ENCODE results near the gene VDAC1.

Gene VDAC1

DNA sequence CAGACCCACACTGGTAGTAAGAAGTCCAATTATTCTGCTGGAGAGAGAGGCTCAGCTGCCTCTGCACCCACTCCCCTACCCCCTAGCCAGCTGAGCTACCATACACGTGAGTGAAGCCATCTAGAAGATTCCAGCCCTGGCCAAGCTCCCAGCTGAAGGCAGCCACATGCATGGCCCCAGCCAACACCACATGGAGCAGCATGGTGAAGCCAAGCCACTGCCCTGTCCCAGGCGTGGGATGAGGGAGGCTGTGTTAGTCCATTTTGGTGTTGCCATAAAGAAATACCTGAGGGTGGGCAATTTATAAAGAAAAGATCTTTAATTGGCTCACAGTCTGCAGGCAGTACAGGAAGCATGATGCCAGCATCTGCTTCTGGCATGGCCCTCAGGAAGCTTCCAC lies 20.0 kb upstream of the VDAC1 start:
- DNase-seq: no peak

DNA sequence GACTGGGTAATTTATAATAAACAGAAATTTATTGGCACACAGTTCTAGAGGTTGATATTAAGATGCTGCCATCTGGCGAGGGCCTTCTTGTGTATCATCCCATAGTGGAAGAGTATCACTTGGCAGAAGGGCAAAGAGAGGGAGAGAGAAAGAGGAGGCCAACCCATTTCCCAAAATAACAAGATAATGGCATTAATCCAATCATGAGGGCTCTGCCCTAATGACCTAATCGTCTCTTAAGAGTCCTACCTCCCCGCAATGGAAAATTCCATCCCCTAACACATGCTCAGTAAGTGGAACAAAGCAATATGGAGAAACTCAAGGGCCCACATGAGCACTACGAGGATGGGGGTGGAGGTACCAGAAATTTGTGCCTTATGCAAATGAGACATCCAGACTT lies 17.6 kb upstream of the VDAC1 start:
- DNase-seq: no peak

DNA sequence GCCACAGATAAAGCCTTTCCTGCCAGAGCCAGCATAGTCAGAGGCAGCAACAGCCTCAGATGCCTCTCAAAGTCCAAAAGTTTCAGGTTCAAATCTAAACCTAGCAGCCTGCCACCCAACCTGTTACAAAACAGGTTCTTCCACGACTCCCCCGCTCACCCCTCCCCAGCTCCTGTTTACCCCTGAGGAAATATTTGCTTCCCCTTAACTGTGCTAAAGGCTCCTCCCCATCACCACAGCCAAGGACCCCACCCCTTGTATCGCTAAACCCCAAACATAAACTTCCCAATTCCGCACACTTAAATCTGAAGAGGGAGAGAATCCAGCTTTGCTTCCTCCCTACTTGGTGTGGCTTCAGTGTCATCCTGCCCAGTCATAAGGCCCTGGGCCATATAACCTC lies 15.4 kb upstream of the VDAC1 start:
- no peak for DNase-seq

DNA sequence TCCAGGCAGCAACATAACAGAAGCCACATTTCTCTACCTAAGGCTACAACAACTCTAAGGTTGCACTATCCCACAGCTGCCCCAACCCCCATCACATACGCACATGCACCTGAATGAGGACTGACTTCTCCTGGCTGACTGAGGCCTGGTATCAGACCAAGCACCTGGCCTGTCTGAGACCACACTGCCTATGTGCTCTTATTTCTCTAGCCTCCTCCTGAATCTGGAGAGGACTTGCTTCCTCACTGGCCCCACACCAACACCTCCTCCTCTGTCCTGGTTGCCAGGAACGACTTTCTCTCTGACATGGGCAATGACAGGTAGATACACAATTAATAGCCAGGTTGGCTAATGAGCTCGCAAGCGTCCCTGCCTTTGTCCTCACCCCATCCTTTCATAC lies 14.9 kb upstream of the VDAC1 start:
- no peak for DNase-seq

DNA sequence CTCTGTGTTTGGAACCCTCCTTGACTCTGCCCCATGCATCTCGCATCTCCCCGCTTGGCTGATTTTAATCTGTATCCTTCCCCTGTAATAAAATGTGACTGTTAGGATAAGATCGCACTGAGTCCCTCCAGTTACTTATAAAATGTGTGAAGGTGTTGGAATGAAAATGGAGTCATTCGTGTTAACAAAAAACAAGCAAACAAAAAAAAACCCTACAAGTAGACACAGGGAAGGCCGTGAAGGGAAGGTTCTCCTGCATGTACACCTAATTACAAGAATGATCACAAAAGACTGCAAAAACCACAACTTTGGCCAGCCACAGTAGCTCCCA lies 14.2 kb upstream of the VDAC1 start:
- DNase-seq: no peak

DNA sequence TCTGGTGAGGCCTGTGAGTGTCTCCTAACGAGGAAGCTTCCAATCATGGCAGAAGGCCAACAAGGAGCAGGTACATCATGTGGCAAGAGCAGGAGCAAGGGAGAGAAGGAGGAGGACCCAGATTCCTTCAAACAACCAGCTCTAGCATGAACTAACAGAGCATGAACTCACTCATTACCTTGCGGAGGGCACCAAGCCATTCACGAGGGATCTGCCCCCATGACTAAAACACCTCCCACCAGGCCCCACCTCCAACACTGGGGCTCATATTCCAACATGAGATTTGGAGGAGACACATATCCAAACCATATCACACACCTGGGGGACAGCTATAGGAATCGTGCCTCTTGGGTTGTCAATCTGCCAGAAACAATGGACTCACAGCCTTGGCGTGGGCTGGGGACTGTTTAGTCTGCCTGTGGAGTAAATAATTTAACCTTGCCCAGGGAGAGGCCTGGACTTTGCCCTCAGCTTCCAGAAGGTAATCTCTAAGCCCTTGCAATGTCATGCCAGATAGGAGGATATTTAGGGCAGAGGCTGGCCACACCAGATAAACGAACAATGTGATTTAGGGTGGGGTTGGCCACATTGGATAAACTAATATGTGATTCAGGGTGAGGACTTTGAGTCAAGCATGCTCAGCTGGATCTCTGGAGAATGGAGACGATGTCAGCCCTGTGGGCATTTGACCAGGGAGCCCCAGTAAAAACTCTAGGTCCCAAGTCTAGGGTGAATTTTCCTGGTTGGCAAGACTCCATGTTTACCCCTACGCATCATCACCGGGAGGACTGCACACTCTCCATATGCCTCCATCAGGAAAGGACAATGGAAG lies 13.6 kb upstream of the VDAC1 start:
- DNase-seq: no peak

DNA sequence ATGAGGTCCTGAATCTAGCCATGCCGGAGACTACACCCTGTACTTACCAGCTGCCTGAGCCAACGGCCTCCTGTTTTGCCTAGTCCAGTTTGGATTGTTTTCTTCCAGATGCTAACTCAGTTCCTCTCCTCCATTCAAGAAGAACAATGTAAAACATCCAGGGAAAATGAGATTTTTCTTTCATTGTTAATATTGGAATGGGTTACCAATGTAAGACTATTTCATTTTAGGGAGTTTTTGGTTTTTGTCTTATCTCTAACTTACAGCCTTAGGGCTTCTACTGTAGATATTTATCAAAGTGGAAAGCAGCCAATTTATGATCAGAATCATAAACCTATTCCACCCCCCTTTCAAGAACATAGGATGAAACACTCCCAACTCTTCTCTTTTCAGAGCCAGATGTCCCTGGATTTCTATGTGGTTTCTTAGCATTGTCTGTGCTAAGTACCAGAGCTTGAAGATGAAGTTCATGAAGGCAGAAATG lies 3.5 kb upstream of the VDAC1 start:
- no peak for DNase-seq

DNA sequence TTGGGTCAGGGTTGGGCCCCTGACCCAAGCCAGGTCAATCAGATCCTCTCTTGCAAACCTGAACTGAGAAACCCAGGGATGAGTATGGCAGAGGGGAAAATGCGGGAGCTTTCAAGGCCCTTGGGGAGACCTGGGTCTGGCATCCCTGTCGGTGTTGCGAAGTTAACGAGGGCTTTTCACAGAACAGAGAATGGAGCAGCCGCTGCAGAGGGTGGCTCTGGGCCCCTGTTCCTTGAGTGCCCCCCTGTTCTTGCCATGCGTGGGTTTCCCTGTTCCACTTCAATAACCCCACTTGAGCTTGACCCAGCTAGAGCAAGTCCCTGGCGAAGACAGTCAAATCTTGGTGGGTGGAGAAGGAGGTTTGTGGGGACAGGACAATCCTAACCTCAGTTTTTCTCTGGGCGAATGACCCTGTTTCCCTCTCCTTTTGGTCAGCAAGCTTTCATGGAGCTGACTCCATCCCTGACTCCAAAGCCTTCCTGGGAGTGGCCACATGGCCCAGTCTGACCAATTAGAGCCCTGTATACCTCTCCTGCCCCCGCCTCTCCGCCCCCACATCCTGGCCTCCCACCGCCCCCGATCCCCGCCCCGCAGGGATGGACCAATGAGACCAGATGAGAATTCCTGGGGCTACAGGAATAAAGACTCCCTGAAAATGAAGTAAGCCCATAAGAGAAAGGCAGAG lies 2.9 kb upstream of the VDAC1 start:
- DNase-seq: no peak

DNA sequence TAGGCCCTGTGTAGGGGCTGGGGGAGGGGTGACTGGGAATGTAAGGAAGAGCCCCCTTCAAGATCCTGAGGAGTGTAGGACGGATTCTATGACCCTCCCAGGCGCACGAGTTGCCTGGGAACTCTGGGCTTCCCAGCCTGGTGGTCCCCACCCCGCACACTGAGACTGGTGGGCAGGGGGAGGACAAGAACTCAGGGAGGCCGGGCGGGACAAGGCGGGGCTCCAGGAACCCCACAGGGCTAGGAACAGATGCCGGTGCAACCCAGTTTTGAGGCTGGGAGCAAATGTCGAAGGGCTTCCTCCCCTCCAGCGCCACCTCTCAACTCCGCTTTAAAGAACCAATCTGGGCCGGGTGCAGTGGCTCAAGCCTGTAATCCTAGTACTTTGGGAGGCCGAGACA lies 1.3 kb upstream of the VDAC1 start:
- no peak for DNase-seq

DNA sequence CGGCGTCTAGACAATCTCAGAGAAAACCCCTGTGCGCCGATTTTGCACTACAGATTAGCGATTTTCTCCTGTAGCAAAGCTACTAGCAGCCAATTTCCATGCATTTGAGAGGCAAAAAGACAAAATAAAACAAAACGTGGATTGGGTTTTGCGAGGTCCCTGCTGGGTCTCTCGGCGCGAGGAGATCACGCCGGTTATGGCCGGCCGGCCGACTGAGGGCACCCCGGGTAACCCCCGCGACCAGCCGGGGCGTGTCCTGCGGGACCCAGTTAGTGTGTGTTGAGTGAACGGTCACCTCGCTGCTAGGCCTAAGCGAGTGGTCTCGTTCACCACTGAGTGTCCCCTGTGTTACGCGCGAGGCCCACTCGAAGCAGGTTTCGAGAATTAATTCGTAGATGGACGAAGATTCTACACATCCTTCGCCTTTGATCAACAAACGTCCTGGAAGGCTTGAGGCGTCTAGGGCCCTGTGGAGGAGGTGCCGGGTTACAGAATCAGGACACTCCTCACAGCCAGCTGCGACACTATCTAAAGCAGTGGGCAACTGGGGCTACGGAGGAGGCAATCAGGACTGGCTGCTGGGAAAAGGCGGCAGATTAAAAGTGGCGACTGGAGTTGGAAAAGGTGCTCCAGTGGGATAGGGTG lies 764 bp upstream of the VDAC1 start:
- peak in 5 of 14 donors; percentile 47 to 66 (median 56) for DNase-seq

DNA sequence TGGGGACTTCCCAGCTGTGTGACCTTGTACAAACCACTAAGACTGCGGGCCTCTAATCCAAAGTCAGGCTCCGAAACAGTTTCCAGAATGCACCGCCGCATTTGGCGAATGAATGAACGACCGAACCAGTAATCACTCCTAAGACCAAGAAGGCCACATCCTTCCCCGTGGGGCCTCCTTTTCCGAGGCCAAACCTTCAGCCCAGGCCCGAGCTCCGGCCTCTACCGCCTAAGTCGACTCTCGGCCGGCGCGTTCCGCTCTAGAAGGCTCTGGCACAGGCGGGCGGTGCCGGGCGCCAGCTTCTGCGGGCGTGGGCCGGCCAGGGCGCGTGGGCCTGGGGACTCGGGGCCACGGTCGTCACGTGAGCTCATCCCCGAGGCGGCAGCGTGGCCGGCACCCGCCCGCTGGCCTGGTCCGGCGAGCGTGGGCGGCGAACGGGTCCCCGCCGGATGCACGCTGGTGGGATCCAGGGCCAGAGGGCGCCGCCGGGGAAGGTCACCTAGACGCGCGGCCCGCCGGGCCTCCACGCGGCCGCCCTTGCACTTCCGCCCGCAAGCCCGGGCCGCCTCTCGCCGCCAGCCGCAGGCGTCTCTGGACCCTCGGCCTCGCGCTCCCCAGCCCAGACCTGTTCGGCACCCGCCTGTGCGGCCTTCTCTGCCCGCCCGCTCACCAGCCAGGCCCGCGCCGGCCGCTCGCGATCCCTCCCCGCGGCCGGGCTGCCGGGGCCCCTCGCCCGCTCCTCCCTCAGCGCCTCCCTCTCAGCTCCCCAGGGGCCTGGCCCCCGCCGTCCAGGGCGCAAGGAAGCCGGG lies 754 bp downstream of the VDAC1 start:
- peak in 10 of 14 donors; percentile 42 to 78 (median 54) for DNase-seq

DNA sequence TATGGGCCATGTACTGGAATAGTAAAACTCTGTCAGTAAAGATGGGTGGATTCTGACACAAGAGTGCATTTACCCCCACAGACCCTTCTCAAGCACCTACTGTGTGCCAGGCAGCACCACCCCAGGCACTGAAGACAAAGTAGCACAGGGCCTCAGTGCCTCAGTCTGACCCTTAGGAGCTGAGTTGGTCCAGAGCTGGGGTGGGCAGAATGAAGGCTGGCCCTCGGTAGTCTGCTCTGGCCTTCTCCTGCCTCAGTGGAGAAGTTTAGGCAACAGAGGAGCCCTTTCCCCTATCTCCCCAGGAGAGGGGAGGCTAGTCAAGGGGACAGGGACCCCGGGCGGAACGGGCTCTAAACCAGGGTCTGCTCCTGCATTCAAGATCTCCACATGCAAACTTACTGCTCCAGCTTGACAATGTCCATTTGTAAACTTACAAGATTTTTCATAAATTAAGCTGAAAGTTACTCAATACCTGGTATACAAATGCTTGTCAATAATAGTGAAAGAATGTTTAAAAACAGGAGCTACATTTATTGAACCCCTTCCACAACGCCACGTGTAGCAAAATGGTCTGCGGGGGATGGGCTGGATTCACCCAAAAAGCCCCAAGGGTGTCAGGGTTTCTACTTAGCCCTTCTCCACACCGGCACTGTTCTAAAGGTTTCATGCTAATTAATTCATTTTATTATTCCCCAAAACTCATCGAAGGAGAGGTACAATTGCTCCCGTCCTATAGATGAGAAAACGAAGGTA lies 1.5 kb downstream of the VDAC1 start:
- no peak for DNase-seq

DNA sequence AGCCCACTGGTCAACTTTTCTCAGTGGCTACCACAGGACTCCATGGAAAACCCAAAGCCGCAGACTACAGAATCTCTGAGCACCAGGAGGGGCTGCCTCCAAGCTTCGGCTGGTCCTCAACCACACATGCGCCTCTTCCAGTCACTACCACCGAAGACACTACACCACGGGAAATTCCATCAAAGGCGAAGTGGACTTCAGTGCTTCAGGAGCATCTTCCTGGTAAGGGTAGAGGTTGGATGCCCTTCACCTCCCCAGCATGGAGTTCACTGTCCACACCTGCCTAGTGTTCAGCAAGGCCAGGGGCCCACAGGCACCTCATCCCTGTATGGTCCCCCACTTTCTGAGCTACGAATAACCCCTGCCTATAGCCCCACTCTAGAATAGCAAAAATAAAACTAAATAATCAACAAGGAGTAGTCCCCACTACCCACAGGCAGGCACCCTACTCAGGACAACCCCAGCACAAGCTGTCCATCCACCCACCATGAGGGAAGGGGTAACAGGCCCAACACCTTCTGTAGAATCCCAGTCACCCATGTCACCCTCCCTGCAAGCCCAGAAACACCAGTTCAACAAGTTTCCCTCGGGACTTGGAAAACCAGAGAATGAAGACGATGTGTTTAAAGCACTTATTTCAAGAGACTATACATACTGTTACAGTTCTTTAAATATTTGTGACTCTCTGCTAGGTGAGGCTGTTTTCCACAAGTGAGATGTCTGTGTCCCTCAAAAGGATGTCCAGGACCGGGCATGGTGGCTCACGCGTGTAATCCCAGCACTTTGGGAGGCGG lies 2.6 kb downstream of the VDAC1 start:
- no peak for DNase-seq

DNA sequence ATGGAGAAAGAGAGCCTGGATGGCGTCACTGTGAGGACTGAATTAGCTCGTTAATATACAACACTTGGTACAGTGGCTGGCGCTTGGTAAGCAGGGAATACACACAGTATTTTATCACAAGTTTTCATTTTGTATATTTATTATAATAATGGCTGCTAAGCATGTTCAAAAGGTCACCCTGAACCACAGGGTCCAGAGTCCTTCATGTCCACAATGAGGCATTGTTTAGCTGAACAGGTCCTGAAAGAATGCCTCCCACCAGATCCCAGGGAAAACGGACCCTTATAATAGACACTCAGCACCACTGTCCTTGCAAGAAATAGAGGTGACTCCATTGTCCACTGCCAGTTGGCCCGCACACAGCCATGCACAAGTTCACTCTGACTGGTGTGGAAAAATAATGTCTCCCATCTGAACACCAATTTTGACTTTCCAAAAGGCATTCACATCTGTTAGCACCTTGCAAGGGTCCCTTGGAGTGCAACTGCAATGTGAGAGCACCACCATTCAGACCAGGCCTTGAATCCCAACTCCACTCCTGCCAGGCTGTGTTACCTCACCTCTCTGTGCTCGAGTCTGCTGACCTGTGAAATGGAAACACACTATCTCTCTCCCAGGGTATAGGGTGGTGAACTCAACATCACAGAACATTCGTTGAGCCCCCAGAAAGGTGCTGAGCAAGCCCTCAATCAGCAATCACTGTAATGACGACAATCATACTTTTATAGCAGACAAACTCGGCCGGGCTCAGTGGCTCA lies 3.9 kb downstream of the VDAC1 start:
- DNase-seq: no peak

DNA sequence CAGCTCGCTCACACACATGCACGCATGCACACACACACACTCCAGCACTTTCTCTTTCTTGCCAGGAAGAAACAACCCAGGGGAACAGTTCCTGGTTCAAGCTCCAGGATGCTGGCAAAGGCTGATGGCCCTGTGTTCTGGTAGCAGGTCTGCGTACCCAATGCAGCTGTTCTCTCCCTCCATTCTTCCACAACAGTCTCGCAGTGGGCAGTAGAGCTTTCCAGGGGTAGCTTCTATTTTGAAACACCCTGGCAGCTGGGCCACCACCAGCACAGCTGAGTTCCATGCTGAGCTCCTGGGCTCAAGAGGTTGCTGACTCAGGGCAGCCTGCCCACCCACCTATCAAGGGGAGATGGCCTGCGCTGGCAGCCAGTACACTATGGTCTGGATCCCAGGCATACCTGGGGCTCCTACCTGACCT lies 4.7 kb downstream of the VDAC1 start:
- DNase-seq: no peak

DNA sequence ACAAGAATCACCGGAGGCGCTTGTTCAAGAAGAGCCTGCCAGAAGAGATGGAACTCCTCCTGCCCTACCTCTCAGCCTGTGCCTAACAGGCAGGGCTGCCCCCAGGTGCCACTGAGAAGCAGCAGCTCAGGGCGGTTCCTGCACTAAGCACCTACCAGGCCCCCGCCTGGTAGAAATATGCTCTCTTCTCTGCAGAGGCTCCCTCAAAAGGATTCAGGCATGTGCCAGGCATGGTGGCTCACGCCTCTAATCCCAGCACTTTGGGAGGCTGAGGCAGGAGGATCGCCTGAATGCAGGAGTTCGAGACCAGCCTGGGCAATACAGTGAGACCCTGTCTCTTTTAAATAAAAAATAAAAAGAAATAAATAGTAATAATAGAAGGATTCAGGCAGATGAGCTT lies 6.0 kb downstream of the VDAC1 start:
- no peak for DNase-seq

DNA sequence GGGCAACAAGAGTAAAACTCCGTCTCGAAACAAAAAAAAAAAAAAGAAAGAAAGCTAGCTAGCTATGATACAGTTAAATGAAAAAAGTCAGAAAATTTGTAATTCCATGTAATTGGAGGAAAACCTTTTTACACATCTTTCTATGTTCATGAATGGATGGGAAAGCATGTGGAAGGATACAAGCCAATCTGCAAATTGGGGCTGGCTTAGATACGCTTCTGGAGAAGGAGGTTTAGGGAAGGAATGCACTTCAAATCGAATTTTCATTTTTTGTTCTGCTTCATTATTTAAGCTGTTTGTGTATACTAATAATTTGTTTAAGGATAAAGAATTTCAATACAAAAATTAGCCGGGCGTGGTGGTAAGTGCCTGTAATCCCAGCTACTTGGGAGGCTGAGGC lies 6.7 kb downstream of the VDAC1 start:
- DNase-seq: no peak

DNA sequence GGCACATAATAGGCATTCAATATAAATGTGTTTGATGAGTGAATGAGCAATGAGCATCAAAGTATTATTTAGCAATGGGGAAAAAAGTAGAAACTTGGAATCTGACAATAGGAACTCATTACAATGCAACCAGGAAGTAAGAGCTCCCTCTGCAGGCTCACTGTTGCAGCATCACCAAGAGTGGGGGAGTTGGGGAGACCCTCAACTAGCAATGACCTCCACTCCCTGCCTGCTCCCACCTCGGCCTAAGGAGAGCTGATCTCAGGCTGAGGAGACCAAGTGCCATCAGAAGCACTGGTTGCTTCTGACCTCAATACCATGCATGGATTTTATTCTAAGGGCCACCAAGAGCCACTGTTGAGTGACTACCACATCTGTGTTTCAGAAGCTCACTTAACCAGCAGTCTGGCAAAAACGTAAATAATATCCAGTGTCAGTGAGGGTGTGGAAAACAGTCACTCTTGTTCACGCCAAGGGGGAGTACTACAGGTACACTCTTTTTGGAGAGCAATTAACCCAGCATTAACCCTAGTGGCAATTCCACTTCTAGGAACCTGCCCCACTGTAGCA lies 8.0 kb downstream of the VDAC1 start:
- DNase-seq: no peak

DNA sequence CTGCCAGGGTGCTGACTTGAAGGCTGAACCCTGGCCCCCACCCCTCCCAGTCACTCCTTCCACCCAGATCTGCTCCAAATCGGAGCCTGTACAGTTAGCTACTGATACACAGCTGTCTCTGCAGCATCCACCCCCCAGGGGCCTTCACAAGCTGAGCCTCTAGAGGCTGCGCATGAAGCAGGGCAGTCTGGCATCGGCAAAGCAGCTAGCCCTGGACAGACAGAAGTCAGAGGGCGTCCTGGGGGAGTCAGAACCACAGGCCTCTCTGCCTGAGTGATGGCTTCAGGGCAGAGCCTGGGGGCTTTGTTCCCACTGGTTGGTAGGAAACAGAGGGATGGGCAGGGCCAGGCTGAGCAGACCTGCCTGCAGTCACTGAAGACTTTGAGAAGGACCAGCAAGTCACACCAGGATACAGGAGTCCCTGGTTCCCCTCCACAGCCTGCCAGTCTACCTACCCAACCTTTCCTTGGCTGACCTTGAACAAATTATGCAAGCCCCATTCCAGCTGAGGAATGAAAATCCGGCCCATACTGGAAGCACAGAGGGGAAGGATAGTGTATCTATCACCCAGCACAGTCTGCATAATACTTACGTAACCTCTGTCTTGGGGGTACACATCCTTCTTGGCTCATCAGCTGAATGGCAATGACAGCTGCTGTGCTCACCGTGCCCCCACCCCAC lies 8.8 kb downstream of the VDAC1 start:
- DNase-seq: no peak
